Muscle of leg (tissue), 11 donors: ENCODE results near the gene MEF2C. TPM values are rescaled to one million over a fixed set of nuclear protein-coding genes. Genes with fewer than 3 reads are reported as not detected.
"Not testable (repeated sequence)": the region's sequence is repeated elsewhere in the genome, so short reads cannot be mapped to it uniquely, and the experiment has no call there.

Source experiments
- DNase-seq: peaks from one replicate; pipeline ENCODE4 v3.0.0; 2013
- H3K27ac ChIP-seq: one replicate; pipeline ENCODE4 v1.5.1; 2013; ENCODE audit warnings: mild to moderate bottlenecking, low read length, control low read depth
- H3K27me3 ChIP-seq: one replicate; pipeline ENCODE4 v1.6.1; 2013; ENCODE audit warnings: low read length; ENCODE audit not compliant: control insufficient read depth, insufficient read depth
- H3K36me3 ChIP-seq: one replicate; pipeline ENCODE4 v1.6.1; 2013; ENCODE audit warnings: low read length; ENCODE audit not compliant: control insufficient read depth, insufficient read depth
- H3K4me1 ChIP-seq: one replicate; pipeline ENCODE4 v1.6.1; 2013; ENCODE audit warnings: low read length; ENCODE audit not compliant: control insufficient read depth, insufficient read depth
- H3K4me3 ChIP-seq: one replicate; pipeline ENCODE4 v1.5.1; 2013; ENCODE audit warnings: low read length, control low read depth
- H3K9me3 ChIP-seq: replicated peaks from 2 replicates; pipeline ENCODE4 v1.6.1; 2013; ENCODE audit warnings: low read depth, low read length; ENCODE audit not compliant: control insufficient read depth
- WGBS: methylation state at CpG from one replicate; pipeline ENCODE4 v1.1.5; 2013; ENCODE audit warnings: missing lambda C conversion rate; ENCODE audit not compliant: insufficient coverage; 5-methylcytosine and 5-hydroxymethylcytosine counted together
- polyA plus RNA-seq, 8 donors: library from polyadenylated mRNA; unstranded; fragments of 120-200 nt; gene quantifications; one replicate each; pipeline versions ENCODE4 v1.2.1 to v1.2.3, GENCODE V29; 2013; ENCODE audit warnings: inconsistent platforms in 1 of 8, low replicate concordance in 1 of 8; ENCODE audit not compliant: insufficient read length in 8 of 8, insufficient read depth in 1 of 8
- total RNA-seq: library from RNA; stranded (reverse); fragments of 120-200 nt; gene quantifications from one replicate; pipeline ENCODE4 v1.2.4, GENCODE V29; 2013

Gene MEF2C
- total and polyA plus RNA-seq, 9 donors = 440 to 987 (median 726) TPM

- H3K27me3 ChIP-seq, H3K4me1 ChIP-seq, H3K36me3 ChIP-seq, H3K9me3 ChIP-seq, H3K4me3 ChIP-seq, H3K27ac ChIP-seq, DNase-seq: not testable (repeated sequence)
- WGBS = no CpG with 5 or more reads among the region's 2 CpGs
Observed at GRCh38 chr5:88912743-88913142, 29.8 kb upstream of the MEF2C start.

- not testable (repeated sequence) for H3K9me3 ChIP-seq, DNase-seq, H3K36me3 ChIP-seq, H3K4me1 ChIP-seq, H3K27me3 ChIP-seq, H3K27ac ChIP-seq, H3K4me3 ChIP-seq
- no CpG with 5 or more reads among the region's 9 CpGs for WGBS
Observed at GRCh38 chr5:88911059-88911572, 28.1 kb upstream of the MEF2C start.

- not testable (repeated sequence) for H3K9me3 ChIP-seq, H3K27ac ChIP-seq, H3K4me3 ChIP-seq, H3K36me3 ChIP-seq, DNase-seq, H3K4me1 ChIP-seq, H3K27me3 ChIP-seq
- no CpG with 5 or more reads among the region's 2 CpGs for WGBS
Observed at GRCh38 chr5:88904478-88904877, 21.5 kb upstream of the MEF2C start.

GRCh38 chr5:88903966-88904365 is 21.0 kb upstream of the MEF2C start:
- not testable (repeated sequence) for H3K27me3 ChIP-seq, H3K4me1 ChIP-seq, H3K4me3 ChIP-seq, H3K9me3 ChIP-seq, DNase-seq, H3K36me3 ChIP-seq
- peak overlapping the region; percentile 13 for H3K27ac ChIP-seq
- no CpG with 5 or more reads among the region's 8 CpGs for WGBS

GRCh38 chr5:88901077-88901476 is 18.1 kb upstream of the MEF2C start:
- H3K9me3 ChIP-seq, H3K27me3 ChIP-seq, H3K4me1 ChIP-seq, DNase-seq, H3K36me3 ChIP-seq: not testable (repeated sequence)
- Histone ChIP-seq H3K27ac (peak overlapping the region; percentile 31), H3K4me3 (peak overlapping the region; percentile 22)

GRCh38 chr5:88899096-88899737 is 16.2 kb upstream of the MEF2C start:
- no CpG with 5 or more reads among the region's 2 CpGs for WGBS
- no peaks in the 10 kb centered on the region for H3K27me3 ChIP-seq
- DNase-seq = peak; percentile 49
- H3K4me1 ChIP-seq = no peaks in the 10 kb centered on the region
- H3K9me3 ChIP-seq = no peaks in the 10 kb centered on the region
- H3K4me3 ChIP-seq = peak overlapping the region; percentile 27
- peak overlapping the region; percentile 84 for H3K27ac ChIP-seq
- no peaks in the 10 kb centered on the region for H3K36me3 ChIP-seq

GRCh38 chr5:88897748-88898147 is 14.8 kb upstream of the MEF2C start:
- no peaks in the 10 kb centered on the region for H3K27me3 ChIP-seq
- peaks cover 2% of the 10 kb centered on the region for H3K4me1 ChIP-seq
- H3K4me3 ChIP-seq = peak overlapping the region; percentile 13
- no peaks in the 10 kb centered on the region for H3K36me3 ChIP-seq
- WGBS = no CpG with 5 or more reads among the region's 1 CpG
- no peaks in the 10 kb centered on the region for H3K9me3 ChIP-seq
- H3K27ac ChIP-seq = peak overlapping the region; percentile 84
- no peak for DNase-seq

- WGBS = 63% methylated on average over 5 of the region's 10 CpGs
- H3K4me1 ChIP-seq = peaks cover 2% of the 10 kb centered on the region
- H3K27me3 ChIP-seq = no peaks in the 10 kb centered on the region
- H3K36me3 ChIP-seq = no peaks in the 10 kb centered on the region
- no peak overlapping the region for H3K4me3 ChIP-seq
- peak overlapping the region; percentile 71 for H3K27ac ChIP-seq
- DNase-seq = no peak
- no peaks in the 10 kb centered on the region for H3K9me3 ChIP-seq
Observed at GRCh38 chr5:88895681-88896501, 12.9 kb upstream of the MEF2C start.

GRCh38 chr5:88892669-88893068 is 9.7 kb upstream of the MEF2C start:
- H3K9me3 ChIP-seq = no peaks in the 10 kb centered on the region
- 53% methylated on average over 2 of the region's 3 CpGs for WGBS
- H3K36me3 ChIP-seq = no peaks in the 10 kb centered on the region
- H3K4me3 ChIP-seq = no peak overlapping the region
- H3K27me3 ChIP-seq = no peaks in the 10 kb centered on the region
- peak; percentile 49 for DNase-seq
- H3K27ac ChIP-seq = peak overlapping the region; percentile 57
- peaks cover 13% of the 10 kb centered on the region for H3K4me1 ChIP-seq

- H3K27ac ChIP-seq = peak overlapping the region; percentile 88
- no peak for DNase-seq
- H3K27me3 ChIP-seq = no peaks in the 10 kb centered on the region
- no CpG with 5 or more reads among the region's 10 CpGs for WGBS
- H3K9me3 ChIP-seq = no peaks in the 10 kb centered on the region
- H3K4me3 ChIP-seq = peak overlapping the region; percentile 65
- peaks cover 13% of the 10 kb centered on the region for H3K4me1 ChIP-seq
- H3K36me3 ChIP-seq = no peaks in the 10 kb centered on the region
Observed at GRCh38 chr5:88890070-88890781, 7.2 kb upstream of the MEF2C start.
